Cardiac muscle cell (in vitro differentiated cells and primary cell): ENCODE results near the gene PLB1. TPM values are rescaled to one million over a fixed set of nuclear protein-coding genes. Genes with fewer than 3 reads are reported as not detected.
A peak's percentile ranks its signal among the peaks of the same experiment; 100 is the strongest.

ENCODE experiments used
- DNase-seq, 2 donors: peaks; one replicate each; pipeline versions ENCODE4 v3.0.0 to v3.0.0-alpha.2; 2010 to 2017; ENCODE audit warnings: low read depth in 1 of 2, low spot score in 1 of 2
- H3K27ac ChIP-seq: fragments of 200-600 bp; sonication (generic); 2 replicates; pipeline ENCODE4 v1.5.1; 2016
- H3K27me3 ChIP-seq: fragments of 200-600 bp; sonication (generic); 2 replicates; pipeline ENCODE4 v1.6.0; 2016; ENCODE audit warnings: control low read depth
- H3K36me3 ChIP-seq: fragments of 200-600 bp; sonication (generic); 2 replicates; pipeline ENCODE4 v1.5.1; 2016; ENCODE audit warnings: control low read depth
- H3K4me1 ChIP-seq: fragments of 200-600 bp; sonication (generic); 2 replicates; pipeline ENCODE4 v1.8.1; 2017; ENCODE audit warnings: low read depth, mild to moderate bottlenecking, mixed run types
- H3K4me3 ChIP-seq: fragments of 200-600 bp; sonication (generic); 2 replicates; pipeline ENCODE4 v1.5.1; 2016; ENCODE audit warnings: mild to moderate bottlenecking
- H3K9me3 ChIP-seq: fragments of 200-600 bp; sonication (generic); 2 replicates; pipeline ENCODE4 v1.5.1; 2017; ENCODE audit warnings: low read depth, mild to moderate bottlenecking, control low read depth
- polyA plus RNA-seq: library from polyadenylated mRNA; unstranded; fragments of >200 nt; fragmentation: Nextera tagmentation; extraction: Ambion mirVana; gene quantifications from 2 replicates; pipeline ENCODE4 v1.2.1, GENCODE V29; 2016
- total RNA-seq: library from RNA; depleted of rRNA; stranded (reverse); fragments of >200 nt; gene quantifications from 2 replicates; pipeline ENCODE4 v1.2.3, GENCODE V29; 2016
- TF ChIP-seq, protein P1 (sequence below): IDR thresholded peaks from 2 replicates; pipeline ENCODE4 v1.5.1; 2012; ENCODE audit warnings: low read depth, mild to moderate bottlenecking, low read length

PLB1 gene
- total and polyA plus RNA-seq, 2 experiments from 2014 or later: 1.1 to 1.2 TPM

DNA sequence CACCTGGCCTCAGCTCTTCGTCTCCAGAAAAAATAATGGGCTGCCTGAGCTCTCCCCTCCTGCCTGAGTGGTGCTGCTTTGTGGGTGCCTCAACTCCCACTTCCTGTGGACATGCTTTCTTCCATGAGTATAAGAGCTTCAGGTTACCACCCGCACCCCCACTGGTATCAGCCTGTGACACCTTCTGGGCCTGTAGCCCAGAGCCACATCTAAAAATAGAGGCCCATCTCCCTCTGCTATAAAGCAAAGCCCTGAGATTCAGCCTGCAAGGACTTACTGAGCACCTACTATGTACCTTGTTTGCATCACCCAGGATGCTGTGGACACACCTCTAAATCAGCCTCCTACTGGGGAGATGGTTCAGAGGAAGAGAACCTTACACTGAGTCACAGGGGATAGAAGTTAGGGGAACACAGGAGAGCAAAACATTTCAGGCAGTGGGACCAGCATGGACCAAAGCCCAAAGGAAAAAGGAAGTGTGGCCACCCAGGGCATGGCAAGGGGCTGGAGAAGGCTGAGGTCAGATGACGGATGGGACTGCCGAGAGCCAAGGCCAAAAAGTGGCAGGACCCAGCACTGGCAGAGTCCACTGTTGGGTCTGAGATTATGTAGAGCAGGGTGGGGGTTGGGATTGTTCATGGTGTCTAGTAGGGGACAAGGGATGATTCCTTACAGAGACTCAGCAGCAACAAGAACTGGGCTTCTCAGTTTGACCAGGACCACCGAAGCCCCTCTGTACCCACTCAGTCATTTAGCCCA, 132.0 kb downstream of the PLB1 start:
- peaks cover 24% of the 10 kb centered on the region for H3K4me1 ChIP-seq
- peak in 1 of 2 donors; percentile 83 for DNase-seq
- no peaks in the 10 kb centered on the region for H3K27me3 ChIP-seq

DNA sequence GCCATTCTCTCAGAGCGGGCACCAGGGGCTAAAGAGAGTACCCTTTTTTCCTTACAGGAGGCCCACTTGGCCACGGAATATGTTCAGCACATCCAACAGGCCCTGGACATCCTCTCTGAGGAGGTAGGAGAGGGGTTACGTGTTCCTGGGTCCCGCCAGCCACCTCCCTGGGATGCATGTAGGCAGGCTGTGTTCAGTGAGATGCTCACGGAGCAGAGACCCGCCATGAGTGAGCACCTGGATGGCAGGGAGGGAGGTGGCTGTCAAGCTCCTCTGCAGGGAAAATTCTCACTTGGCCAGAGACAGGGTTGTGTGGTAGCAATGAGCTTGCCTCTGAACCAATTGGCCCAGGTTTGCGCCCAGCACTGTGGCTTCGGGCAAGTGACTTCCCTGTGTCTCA, 132.6 kb downstream of the PLB1 start:
- Histone ChIP-seq H3K4me1 (peaks cover 24% of the 10 kb centered on the region), H3K27ac (no peak overlapping the region), H3K36me3 (no peaks in the 10 kb centered on the region), H3K4me3 (no peak overlapping the region), H3K9me3 (no peaks in the 10 kb centered on the region), H3K27me3 (no peaks in the 10 kb centered on the region)
- TF ChIP-seq, protein P1, sequence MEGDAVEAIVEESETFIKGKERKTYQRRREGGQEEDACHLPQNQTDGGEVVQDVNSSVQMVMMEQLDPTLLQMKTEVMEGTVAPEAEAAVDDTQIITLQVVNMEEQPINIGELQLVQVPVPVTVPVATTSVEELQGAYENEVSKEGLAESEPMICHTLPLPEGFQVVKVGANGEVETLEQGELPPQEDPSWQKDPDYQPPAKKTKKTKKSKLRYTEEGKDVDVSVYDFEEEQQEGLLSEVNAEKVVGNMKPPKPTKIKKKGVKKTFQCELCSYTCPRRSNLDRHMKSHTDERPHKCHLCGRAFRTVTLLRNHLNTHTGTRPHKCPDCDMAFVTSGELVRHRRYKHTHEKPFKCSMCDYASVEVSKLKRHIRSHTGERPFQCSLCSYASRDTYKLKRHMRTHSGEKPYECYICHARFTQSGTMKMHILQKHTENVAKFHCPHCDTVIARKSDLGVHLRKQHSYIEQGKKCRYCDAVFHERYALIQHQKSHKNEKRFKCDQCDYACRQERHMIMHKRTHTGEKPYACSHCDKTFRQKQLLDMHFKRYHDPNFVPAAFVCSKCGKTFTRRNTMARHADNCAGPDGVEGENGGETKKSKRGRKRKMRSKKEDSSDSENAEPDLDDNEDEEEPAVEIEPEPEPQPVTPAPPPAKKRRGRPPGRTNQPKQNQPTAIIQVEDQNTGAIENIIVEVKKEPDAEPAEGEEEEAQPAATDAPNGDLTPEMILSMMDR: no peak
- no peak for DNase-seq

More for the DNA sequence above, 132.0 kb downstream of the PLB1 start:
- Histone ChIP-seq H3K9me3 (no peaks in the 10 kb centered on the region), H3K36me3 (no peaks in the 10 kb centered on the region), H3K27ac (peak overlapping the region; percentile 39), H3K4me3 (no peak overlapping the region)
- TF ChIP-seq, protein P1: no peak

DNA sequence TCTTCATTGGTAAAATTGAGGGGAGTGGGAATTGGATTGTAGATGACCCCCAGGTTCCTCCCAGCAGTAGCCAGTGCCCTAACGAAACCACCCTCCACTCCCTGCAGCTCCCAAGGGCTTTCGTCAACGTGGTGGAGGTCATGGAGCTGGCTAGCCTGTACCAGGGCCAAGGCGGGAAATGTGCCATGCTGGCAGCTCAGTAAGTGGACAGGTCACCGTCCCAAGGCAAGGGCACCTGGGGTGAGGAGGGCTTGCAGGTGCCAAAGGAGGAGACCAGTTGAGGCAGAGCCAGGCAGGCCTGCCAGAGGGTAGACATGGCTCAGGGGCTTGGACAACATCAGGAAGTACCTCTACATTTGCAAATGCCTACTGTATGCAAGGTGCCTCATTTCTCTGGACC, 133.1 kb downstream of the PLB1 start:
- Histone ChIP-seq H3K4me3 (no peak overlapping the region), H3K4me1 (peaks cover 24% of the 10 kb centered on the region), H3K27me3 (no peaks in the 10 kb centered on the region), H3K9me3 (no peaks in the 10 kb centered on the region), H3K36me3 (no peaks in the 10 kb centered on the region), H3K27ac (no peak overlapping the region)
- TF ChIP-seq, protein P1: no peak
- DNase-seq: no peak

DNA sequence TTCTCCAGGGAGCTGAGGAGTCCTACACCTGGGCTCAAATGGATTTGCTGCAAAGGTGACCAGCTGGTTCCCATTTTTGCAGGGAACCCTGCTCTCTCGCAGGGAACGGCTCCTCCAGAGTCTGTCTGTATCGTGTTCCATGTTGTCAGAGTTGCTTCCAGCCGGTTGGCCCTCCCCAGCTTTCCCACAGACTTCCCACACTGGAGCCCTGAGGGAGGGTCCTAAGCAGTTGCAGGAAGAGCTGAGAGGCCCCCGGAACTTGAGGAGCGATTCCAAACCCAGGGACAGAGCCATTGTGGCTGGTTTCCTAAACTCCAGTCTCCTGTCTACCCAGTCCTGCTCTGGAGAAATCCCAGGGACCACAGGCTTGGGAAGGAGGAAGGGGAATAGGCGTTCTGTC, 134.1 kb downstream of the PLB1 start:
- Histone ChIP-seq H3K9me3 (no peaks in the 10 kb centered on the region), H3K27ac (no peak overlapping the region), H3K36me3 (no peaks in the 10 kb centered on the region), H3K4me3 (no peak overlapping the region), H3K4me1 (peaks cover 18% of the 10 kb centered on the region), H3K27me3 (no peaks in the 10 kb centered on the region)
- TF ChIP-seq, protein P1: no peak
- no peak for DNase-seq

DNA sequence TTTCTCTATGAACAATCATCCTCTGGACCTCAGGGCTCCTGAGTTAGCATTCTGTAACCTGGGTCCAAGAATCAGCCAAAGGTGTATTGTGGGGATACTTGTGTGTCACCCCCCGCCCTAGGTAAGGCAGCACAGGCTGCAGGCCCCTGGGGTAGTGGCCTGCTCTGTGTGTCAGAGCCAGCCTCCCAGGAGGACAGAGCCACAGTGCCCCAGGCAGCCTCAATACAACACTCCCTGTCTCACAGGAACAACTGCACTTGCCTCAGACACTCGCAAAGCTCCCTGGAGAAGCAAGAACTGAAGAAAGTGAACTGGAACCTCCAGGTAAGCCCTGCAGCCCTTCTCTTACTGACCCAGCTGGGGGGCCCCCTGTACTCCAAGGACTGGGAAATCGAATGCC, 134.5 kb downstream of the PLB1 start:
- no peaks in the 10 kb centered on the region for H3K27me3 ChIP-seq
- H3K9me3 ChIP-seq: no peaks in the 10 kb centered on the region
- peaks cover 18% of the 10 kb centered on the region for H3K4me1 ChIP-seq
- no peak overlapping the region for H3K27ac ChIP-seq
- TF ChIP-seq, protein P1: no peak
- no peak for DNase-seq
- H3K36me3 ChIP-seq: no peaks in the 10 kb centered on the region
- H3K4me3 ChIP-seq: no peak overlapping the region
